Muscle layer of colon (tissue), 2 donors: ENCODE results near the gene LSM6.

ENCODE experiments used
- H3K27ac ChIP-seq: one replicate; pipeline ENCODE4 v1.7.0; 2013; ENCODE audit warnings: low read depth, mild to moderate bottlenecking, low read length, moderate library complexity
- H3K27me3 ChIP-seq, 2 donors: one replicate each; pipeline ENCODE4 v1.7.0; 2013; ENCODE audit warnings: low read length in 2 of 2, mild to moderate bottlenecking in 2 of 2; ENCODE audit not compliant: insufficient read depth in 2 of 2, control insufficient read depth in 1 of 2
- H3K36me3 ChIP-seq: one replicate; pipeline ENCODE4 v1.7.0; 2013; ENCODE audit warnings: mild to moderate bottlenecking, low read length; ENCODE audit not compliant: insufficient read depth
- H3K4me1 ChIP-seq: one replicate; pipeline ENCODE4 v1.7.0; 2013; ENCODE audit warnings: mild to moderate bottlenecking, low read length; ENCODE audit not compliant: insufficient read depth
- H3K4me3 ChIP-seq, 2 donors: one replicate each; pipeline ENCODE4 v1.7.0; 2013; ENCODE audit warnings: low read length in 2 of 2, low read depth in 1 of 2, mild to moderate bottlenecking in 1 of 2, moderate library complexity in 1 of 2
- H3K9ac ChIP-seq: one replicate; pipeline ENCODE4 v1.7.0; 2013; ENCODE audit warnings: low read length
- H3K9me3 ChIP-seq: one replicate; pipeline ENCODE4 v1.7.0; 2013; ENCODE audit warnings: mild to moderate bottlenecking, low read length
- donor health status: abdominal sarcoma.
- donor health status: Adenocarcinoma of cecum.

LSM6 gene

GRCh38 chr4:146229406-146229805 lies 53.9 kb downstream of the LSM6 start:
- H3K9ac ChIP-seq, result no peak overlapping the region
- H3K27ac ChIP-seq, result no peak overlapping the region
- H3K36me3 ChIP-seq, result no peaks in the 10 kb centered on the region
- no peak overlapping the region for H3K4me3 ChIP-seq
- H3K4me1 ChIP-seq, result no peaks in the 10 kb centered on the region
- H3K9me3 ChIP-seq, result no peaks in the 10 kb centered on the region
- no peaks in the 10 kb centered on the region for H3K27me3 ChIP-seq

- no peak overlapping the region for H3K27ac ChIP-seq
- no peaks in the 10 kb centered on the region for H3K27me3 ChIP-seq
- H3K4me3 ChIP-seq, result no peak overlapping the region
- no peaks in the 10 kb centered on the region for H3K36me3 ChIP-seq
- H3K9me3 ChIP-seq, result no peaks in the 10 kb centered on the region
- H3K4me1 ChIP-seq, result peaks cover 5% of the 10 kb centered on the region
- H3K9ac ChIP-seq, result no peak overlapping the region
Observed at GRCh38 chr4:146232131-146232722, 56.7 kb downstream of the LSM6 start.

GRCh38 chr4:146235654-146236177 lies 60.2 kb downstream of the LSM6 start:
- peaks cover 5% of the 10 kb centered on the region for H3K4me1 ChIP-seq
- no peaks in the 10 kb centered on the region for H3K36me3 ChIP-seq
- H3K27me3 ChIP-seq, result no peaks in the 10 kb centered on the region
- H3K9me3 ChIP-seq, result no peaks in the 10 kb centered on the region
- H3K27ac ChIP-seq, result no peak overlapping the region
- H3K9ac ChIP-seq, result no peak overlapping the region
- no peak overlapping the region for H3K4me3 ChIP-seq

- no peak overlapping the region for H3K27ac ChIP-seq
- H3K4me1 ChIP-seq, result peaks cover 9% of the 10 kb centered on the region
- H3K36me3 ChIP-seq, result no peaks in the 10 kb centered on the region
- no peak overlapping the region for H3K9ac ChIP-seq
- H3K4me3 ChIP-seq, result no peak overlapping the region
- no peaks in the 10 kb centered on the region for H3K27me3 ChIP-seq
- no peaks in the 10 kb centered on the region for H3K9me3 ChIP-seq
Observed at GRCh38 chr4:146236216-146236615, 60.7 kb downstream of the LSM6 start.

GRCh38 chr4:146237092-146237491 lies 61.6 kb downstream of the LSM6 start:
- H3K9me3 ChIP-seq, result no peaks in the 10 kb centered on the region

GRCh38 chr4:146238107-146238506 lies 62.6 kb downstream of the LSM6 start:
- peaks cover 22% of the 10 kb centered on the region for H3K4me1 ChIP-seq
- no peak overlapping the region for H3K27ac ChIP-seq
- no peak overlapping the region for H3K9ac ChIP-seq
- no peaks in the 10 kb centered on the region for H3K9me3 ChIP-seq
- H3K4me3 ChIP-seq, result no peak overlapping the region
- no peaks in the 10 kb centered on the region for H3K27me3 ChIP-seq
- H3K36me3 ChIP-seq, result no peaks in the 10 kb centered on the region

More at GRCh38 chr4:146237092-146237491, 61.6 kb downstream of the LSM6 start:
- H3K36me3 ChIP-seq, result no peaks in the 10 kb centered on the region
- no peak overlapping the region for H3K27ac ChIP-seq
- no peak overlapping the region for H3K9ac ChIP-seq
- H3K4me1 ChIP-seq, result peaks cover 18% of the 10 kb centered on the region
- H3K4me3 ChIP-seq, result no peak overlapping the region
- no peaks in the 10 kb centered on the region for H3K27me3 ChIP-seq
